ENCODE measurements around the gene KCNK5. TPM values are rescaled to one million over a fixed set of nuclear protein-coding genes. Genes with fewer than 3 reads are reported as not detected.

The KCNK5 gene
- under 1 TPM in 1 of 2 donors, not detected in 1; under 0.01 TPM for total RNA-seq

GRCh38 chr6:39228992-39229767, at the start of gene KCNK5:
Gene KCNK5 (minus strand): TSS chr6:39229475. CDS start chr6:39229111, 364 bp downstream.

Other genes starting within 250 kb of the KCNK5 start
- gene GLP1R, start 180.7 kb downstream of the KCNK5 start, total RNA-seq: not detected
- gene SAYSD1, start 114.3 kb downstream of the KCNK5 start, total RNA-seq: 1 to 10 TPM; 6.3 to 8.9 TPM
- not detected for gene KCNK17, start 84.9 kb upstream of the KCNK5 start, total RNA-seq
- not detected for gene KCNK16, start 93.2 kb upstream of the KCNK5 start, total RNA-seq